Measurements from ENCODE around the gene INTS3.
A peak's percentile ranks its signal among the peaks of the same experiment; 100 is the strongest.

The INTS3 gene

GRCh38 chr1:153791648-153792253 lies 63.9 kb downstream of the INTS3 start:
- H3K4me1 Mint-ChIP-seq, result peaks cover 52% of the 10 kb centered on the region
- peak; percentile 82 for ATAC-seq
- H3K4me3 Mint-ChIP-seq, result peak overlapping the region; percentile 28
- H3K36me3 Mint-ChIP-seq, result no peaks in the 10 kb centered on the region
- H3K9me3 Mint-ChIP-seq, result no peaks in the 10 kb centered on the region
- no peak for DNase-seq (ENCODE audit: low spot score in 2 of 2)
- H3K27ac Mint-ChIP-seq, result peak overlapping the region; percentile 74

DNA sequence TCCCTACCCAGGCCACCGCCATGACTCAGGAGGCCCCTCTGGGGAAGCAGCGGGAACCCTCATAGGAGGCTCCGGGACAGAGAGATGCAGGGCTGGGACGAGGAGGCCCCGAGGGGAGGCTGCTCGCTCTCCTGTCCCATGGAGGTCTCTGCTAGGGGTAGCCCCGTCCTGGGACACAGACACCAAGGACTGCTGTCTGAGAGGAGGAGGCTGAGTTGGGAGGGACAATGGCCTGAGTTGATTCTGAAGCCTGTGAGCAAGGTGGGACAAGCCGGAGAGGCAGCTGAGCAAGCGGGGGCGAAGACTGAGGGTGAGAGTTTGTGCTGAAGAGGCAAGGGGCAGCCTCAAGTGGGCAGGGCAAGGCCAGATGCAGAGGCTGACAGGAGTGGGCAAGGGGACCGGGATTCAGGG lies 64.8 kb downstream of the INTS3 start:
- H3K27ac Mint-ChIP-seq, result no peak overlapping the region

GRCh38 chr1:153793261-153793972 lies 65.6 kb downstream of the INTS3 start:
- Mint-ChIP-seq H3K4me3 (no peak overlapping the region), H3K4me1 (peaks cover 57% of the 10 kb centered on the region), H3K36me3 (no peaks in the 10 kb centered on the region), H3K27ac (peak overlapping the region; percentile 17), H3K9me3 (no peaks in the 10 kb centered on the region)
- no peak for DNase-seq (ENCODE audit: low spot score in 2 of 2)
- ATAC-seq, result no peak

More for the DNA sequence above, 64.8 kb downstream of the INTS3 start:
- no peak for DNase-seq (ENCODE audit: low spot score in 2 of 2)
- Mint-ChIP-seq H3K36me3 (no peaks in the 10 kb centered on the region), H3K4me1 (peaks cover 57% of the 10 kb centered on the region), H3K9me3 (no peaks in the 10 kb centered on the region), H3K4me3 (no peak overlapping the region)
- ATAC-seq, result no peak

DNA sequence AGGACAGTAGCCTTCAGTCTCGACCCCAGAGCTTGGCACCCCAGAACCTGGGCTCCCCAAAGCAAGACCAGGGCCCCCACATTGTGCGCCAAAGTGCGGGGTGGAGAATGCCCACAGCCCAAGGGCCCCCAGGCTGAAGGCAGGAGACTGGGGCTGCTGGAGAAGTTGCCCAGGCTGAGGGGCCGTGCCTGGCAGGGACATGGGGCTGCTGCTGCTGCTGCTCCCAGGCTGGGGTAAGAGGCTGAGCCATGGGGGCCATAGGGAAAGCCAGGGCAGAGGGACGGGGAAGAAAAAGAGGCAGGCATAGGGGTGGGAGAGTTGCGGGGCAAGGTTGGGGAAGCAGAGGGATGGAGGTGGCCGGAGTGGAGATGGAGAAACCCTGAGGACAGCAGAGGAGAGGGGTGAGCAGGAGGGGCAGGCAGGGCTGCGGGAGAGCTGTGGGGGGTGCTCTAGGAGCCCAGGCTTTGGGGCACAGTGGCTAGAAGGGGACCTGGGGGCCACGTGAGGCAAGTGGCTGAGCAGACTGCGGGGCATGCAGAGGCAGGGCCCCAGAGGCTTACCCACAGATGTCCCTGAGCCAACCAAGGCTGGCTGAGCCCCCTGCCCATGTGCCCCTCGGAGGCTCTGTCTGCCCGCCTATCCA lies 66.2 kb downstream of the INTS3 start:
- peak overlapping the region; percentile 0 for H3K27ac Mint-ChIP-seq
- ATAC-seq (no peak), DNase-seq (ENCODE audit: low spot score in 2 of 2) (no peak)
- no peaks in the 10 kb centered on the region for H3K36me3 Mint-ChIP-seq
- H3K4me1 Mint-ChIP-seq, result peaks cover 57% of the 10 kb centered on the region
- H3K9me3 Mint-ChIP-seq, result no peaks in the 10 kb centered on the region
- H3K4me3 Mint-ChIP-seq, result no peak overlapping the region

- ATAC-seq (no peak), DNase-seq (ENCODE audit: low spot score in 2 of 2) (no peak)
- H3K36me3 Mint-ChIP-seq, result no peaks in the 10 kb centered on the region
- no peak overlapping the region for H3K4me3 Mint-ChIP-seq
- peaks cover 52% of the 10 kb centered on the region for H3K4me1 Mint-ChIP-seq
- peak overlapping the region; percentile 0 for H3K27ac Mint-ChIP-seq
- H3K9me3 Mint-ChIP-seq, result no peaks in the 10 kb centered on the region
Observed at GRCh38 chr1:153794624-153795329, 66.9 kb downstream of the INTS3 start.

- no peak for DNase-seq (ENCODE audit: low spot score in 2 of 2)
- Mint-ChIP-seq H3K27ac (no peak overlapping the region), H3K4me3 (no peak overlapping the region), H3K36me3 (no peaks in the 10 kb centered on the region), H3K9me3 (no peaks in the 10 kb centered on the region), H3K4me1 (peaks cover 46% of the 10 kb centered on the region)
- ATAC-seq, result no peak
Observed at GRCh38 chr1:153795330-153795837, 67.5 kb downstream of the INTS3 start.

DNA sequence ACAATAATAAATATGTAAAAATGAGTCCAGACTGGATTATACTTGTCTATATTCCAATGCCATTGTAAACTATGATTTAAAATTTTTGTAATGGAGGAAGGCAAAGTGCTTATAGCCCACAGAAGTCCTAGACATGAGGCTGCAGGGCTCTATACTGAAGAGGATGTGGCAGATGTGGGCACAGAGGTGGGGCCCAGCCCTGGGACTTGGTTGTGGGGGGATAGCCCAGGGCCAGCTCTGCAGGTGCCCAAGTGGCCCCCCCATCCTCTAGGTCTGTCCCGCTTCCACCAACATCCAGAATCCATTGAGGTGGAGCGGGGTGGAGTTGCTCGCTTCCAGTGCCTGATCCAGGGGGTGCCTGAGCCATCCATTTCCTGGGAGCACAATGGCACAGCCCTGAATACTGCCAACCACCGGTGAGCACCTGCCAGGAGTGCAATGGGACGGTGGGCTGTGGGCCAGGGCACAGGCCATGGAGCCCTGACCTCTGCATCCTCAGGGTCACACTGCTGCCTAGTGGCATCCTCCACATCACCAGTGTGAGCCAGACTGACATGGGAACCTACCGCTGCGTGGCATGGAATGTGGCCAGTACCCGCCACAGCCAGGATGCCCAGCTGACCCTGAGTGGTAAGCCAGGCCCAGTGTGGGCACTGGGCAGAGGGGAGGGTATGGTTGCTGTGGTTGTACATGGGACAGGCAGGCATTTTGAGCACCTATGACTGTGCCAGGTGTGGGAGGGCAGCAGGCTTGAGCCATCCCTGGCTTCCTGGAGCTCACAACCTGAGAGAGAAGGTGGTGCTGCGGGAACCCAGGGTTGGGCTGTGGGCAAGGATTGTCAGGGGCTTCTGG lies 68.3 kb downstream of the INTS3 start:
- no peak for DNase-seq (ENCODE audit: low spot score in 2 of 2)
- H3K4me3 Mint-ChIP-seq, result no peak overlapping the region

GRCh38 chr1:153796786-153797659 lies 69.2 kb downstream of the INTS3 start:
- H3K4me3 Mint-ChIP-seq, result no peak overlapping the region
- peak; percentile 74 to 93 for DNase-seq (ENCODE audit: low spot score in 2 of 2)
- H3K9me3 Mint-ChIP-seq, result no peaks in the 10 kb centered on the region
- peaks cover 13% of the 10 kb centered on the region for H3K36me3 Mint-ChIP-seq
- no peak overlapping the region for H3K27ac Mint-ChIP-seq
- peak; percentile 81 for ATAC-seq
- H3K4me1 Mint-ChIP-seq, result peaks cover 38% of the 10 kb centered on the region

More for the DNA sequence above, 68.3 kb downstream of the INTS3 start:
- Mint-ChIP-seq H3K36me3 (peaks cover 5% of the 10 kb centered on the region), H3K9me3 (no peaks in the 10 kb centered on the region), H3K4me1 (peaks cover 38% of the 10 kb centered on the region), H3K27ac (no peak overlapping the region)
- no peak for ATAC-seq

DNA sequence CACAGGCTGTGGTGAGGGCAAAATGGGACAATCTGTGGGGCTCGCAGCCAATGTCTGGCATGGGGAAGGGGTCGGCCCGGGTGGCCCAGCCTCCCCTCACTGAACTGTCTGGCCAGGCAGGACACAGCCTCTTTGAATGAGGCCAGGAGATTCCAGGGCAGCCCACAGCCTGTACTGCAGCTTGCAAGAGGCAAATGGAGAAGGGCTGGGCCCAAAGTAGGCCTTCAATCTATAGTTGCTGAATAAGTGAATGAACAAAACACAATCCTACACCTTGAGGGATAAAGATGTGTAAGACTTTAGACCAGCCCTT lies 70.6 kb downstream of the INTS3 start:
- no peak overlapping the region for H3K4me3 Mint-ChIP-seq
- DNase-seq (ENCODE audit: low spot score in 2 of 2) (no peak), ATAC-seq (no peak)
- H3K36me3 Mint-ChIP-seq, result peaks cover 19% of the 10 kb centered on the region
- H3K27ac Mint-ChIP-seq, result no peak overlapping the region
- H3K4me1 Mint-ChIP-seq, result peaks cover 41% of the 10 kb centered on the region
- no peaks in the 10 kb centered on the region for H3K9me3 Mint-ChIP-seq

- no peak for DNase-seq (ENCODE audit: low spot score in 2 of 2)
- Mint-ChIP-seq H3K27ac (no peak overlapping the region), H3K36me3 (peaks cover 25% of the 10 kb centered on the region), H3K4me3 (no peak overlapping the region), H3K4me1 (peaks cover 47% of the 10 kb centered on the region), H3K9me3 (no peaks in the 10 kb centered on the region)
- no peak for ATAC-seq
Observed at GRCh38 chr1:153799016-153799415, 71.2 kb downstream of the INTS3 start.

GRCh38 chr1:153799566-153800465 lies 72.0 kb downstream of the INTS3 start:
- peaks cover 47% of the 10 kb centered on the region for H3K4me1 Mint-ChIP-seq
- no peaks in the 10 kb centered on the region for H3K9me3 Mint-ChIP-seq
- DNase-seq (ENCODE audit: low spot score in 2 of 2) (no peak), ATAC-seq (no peak)
- no peak overlapping the region for H3K4me3 Mint-ChIP-seq
- peaks cover 28% of the 10 kb centered on the region for H3K36me3 Mint-ChIP-seq
- peak overlapping the region; percentile 67 for H3K27ac Mint-ChIP-seq

DNA sequence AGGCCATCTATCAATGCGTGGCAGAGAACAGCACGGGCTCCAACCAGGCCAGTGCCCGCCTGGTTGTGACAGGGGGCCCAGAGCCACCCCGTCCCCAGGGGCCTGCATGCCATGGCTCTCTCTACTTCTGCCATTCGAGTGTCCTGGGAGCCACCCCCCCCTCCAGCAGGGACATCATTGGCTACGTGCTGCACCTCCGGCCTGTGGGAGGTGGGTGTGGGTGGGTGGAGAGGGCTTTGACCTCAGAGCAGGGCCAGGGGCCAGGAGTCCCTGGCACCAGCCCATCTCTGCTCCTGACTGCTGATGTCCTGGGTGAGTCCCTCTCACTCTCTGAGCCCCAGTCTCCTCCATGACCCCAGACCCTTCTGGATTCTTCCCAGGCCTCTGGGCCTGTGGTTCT lies 72.7 kb downstream of the INTS3 start:
- H3K4me3 Mint-ChIP-seq, result no peak overlapping the region
- H3K36me3 Mint-ChIP-seq, result peaks cover 33% of the 10 kb centered on the region
- ATAC-seq, result no peak
- DNase-seq (ENCODE audit: low spot score in 2 of 2), result no peak
- peaks cover 48% of the 10 kb centered on the region for H3K4me1 Mint-ChIP-seq
- H3K9me3 Mint-ChIP-seq, result no peaks in the 10 kb centered on the region
- H3K27ac Mint-ChIP-seq, result peak overlapping the region; percentile 67

DNA sequence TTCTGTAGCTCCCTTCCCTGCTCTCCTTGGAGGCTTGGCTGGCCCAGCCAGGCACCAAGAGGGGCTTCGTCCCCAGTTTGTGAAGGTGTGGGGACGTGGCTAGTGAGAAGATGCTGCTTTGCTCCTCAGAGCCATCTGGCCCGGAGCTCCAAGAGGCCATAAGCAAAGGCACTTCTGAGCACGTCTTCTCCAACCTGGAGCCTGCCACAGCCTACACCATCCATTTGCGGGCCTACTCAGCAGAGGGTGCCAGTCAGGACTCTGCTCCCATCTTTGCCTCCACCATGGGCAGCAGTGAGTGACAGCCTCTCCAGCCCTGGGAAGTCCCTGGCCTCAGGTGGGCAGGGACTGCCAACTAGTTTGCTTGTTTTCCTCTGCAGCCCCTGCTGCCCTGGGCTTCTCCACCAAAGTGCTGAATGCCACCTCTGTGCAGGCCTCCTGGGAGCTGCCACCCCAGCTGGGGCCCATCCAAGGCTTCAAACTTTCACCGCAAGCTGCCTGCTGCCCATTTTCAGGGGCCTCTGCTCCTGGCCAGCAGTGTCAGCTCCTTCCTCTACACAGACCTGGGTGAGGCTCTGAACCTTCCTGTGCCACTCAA lies 73.3 kb downstream of the INTS3 start:
- ATAC-seq (no peak), DNase-seq (ENCODE audit: low spot score in 2 of 2) (no peak)
- Mint-ChIP-seq H3K9me3 (no peaks in the 10 kb centered on the region), H3K4me3 (no peak overlapping the region), H3K27ac (no peak overlapping the region), H3K36me3 (peaks cover 38% of the 10 kb centered on the region), H3K4me1 (peaks cover 54% of the 10 kb centered on the region)

Measured in stimulated activated effector memory CD8-positive, alpha-beta T cell treated with anti-CD3 and anti-CD28 coated beads, Interleukin-12 subunit alpha, Interleukin-12 subunit beta, amount 100 ng/mL, for 72 hours (primary cell).